GM20000 (cell line): ENCODE measurements around the gene VPS25.
A peak's percentile ranks its signal among the peaks of the same experiment; 100 is the strongest.

ENCODE experiments used
- DNase-seq: peaks from one replicate; pipeline ENCODE4 v3.0.0; 2012; ENCODE audit warnings: low spot score
- TF ChIP-seq, protein P1 (sequence below): IDR thresholded peaks from 2 replicates; pipeline ENCODE4 v1.5.1; 2012; ENCODE audit warnings: mild to moderate bottlenecking, control low read depth; ENCODE audit errors: extremely low read depth, missing control alignments

The VPS25 gene

DNA sequence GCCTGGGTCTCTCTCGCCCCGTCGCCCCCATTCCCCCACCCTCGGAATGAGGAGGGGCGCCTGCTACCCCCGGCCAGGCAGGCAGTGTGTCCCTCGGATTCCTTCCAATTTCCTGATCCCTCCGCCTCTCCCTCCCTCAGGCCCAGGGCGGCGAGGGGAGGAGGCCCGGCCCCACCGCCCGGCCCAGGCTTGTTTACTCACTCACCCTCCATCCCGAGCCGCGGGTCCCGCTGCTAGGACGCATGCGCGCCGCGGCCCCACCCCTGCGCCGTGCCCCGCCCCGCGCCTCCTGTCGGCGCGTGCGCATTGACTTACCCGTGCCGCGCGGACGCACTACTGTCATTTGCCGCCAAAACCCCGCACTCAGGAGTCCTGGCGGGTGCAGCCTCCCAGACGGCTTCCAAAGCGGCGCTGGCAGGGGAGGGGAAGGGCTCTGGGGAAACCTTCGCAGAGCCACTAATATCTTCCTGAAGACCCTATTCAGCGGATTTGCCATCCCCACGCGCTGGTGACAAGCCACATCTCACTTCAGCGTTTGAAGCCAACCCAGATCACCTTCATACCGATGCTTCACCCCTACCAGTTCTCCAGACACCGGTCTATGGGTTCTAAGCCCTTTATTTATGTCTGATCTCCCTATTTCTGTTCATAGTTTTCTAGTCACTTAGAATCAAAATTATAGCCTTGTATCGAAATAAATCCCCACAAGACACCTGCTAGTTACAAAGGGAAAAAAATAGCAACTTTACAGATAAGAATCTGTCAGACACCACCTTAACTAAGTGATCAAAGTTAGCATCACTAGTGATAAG, 28.2 kb upstream of the VPS25 start, which contains the start of gene EZH1:
Gene EZH1 (minus strand): TSS at position 235 of the 812 bp plus-strand sequence. CDS start 16,099 bp downstream, outside the sequence.
- DNase-seq, result peak; percentile 100

DNA sequence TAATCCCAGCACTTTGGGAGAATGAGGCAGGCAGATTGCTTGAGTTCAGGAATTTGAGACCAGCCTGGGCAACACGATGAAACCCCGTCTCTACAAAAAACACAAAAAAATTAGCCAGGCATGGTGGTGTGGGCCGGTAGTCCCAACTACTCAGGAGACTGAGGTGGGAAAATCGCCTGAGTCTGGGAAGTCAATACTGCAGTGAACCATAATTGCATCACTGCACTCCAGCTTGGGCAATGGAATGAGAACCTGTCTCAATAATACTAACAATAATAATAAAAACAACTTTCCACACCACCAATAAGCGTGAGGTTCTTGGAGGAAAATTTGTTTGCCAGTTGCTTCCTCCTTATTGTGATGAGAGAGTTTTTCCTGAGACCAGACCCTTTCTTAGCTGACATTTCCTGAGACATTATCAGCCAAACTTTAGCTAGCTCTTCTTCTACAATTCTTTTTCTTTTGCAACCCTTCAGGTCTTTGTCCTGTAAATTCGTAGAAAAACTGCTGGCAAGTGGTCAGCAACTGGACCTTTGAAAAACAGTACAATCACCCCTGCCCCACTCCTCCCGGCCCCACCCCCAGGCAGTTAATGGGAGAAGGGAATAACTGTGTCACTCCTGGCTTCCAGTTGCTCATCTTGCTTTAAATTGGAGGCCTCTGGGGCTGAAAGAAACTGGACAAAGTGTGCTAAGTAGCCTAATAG, 24.9 kb upstream of the VPS25 start:
- no peak for DNase-seq
- TF ChIP-seq, protein P1, sequence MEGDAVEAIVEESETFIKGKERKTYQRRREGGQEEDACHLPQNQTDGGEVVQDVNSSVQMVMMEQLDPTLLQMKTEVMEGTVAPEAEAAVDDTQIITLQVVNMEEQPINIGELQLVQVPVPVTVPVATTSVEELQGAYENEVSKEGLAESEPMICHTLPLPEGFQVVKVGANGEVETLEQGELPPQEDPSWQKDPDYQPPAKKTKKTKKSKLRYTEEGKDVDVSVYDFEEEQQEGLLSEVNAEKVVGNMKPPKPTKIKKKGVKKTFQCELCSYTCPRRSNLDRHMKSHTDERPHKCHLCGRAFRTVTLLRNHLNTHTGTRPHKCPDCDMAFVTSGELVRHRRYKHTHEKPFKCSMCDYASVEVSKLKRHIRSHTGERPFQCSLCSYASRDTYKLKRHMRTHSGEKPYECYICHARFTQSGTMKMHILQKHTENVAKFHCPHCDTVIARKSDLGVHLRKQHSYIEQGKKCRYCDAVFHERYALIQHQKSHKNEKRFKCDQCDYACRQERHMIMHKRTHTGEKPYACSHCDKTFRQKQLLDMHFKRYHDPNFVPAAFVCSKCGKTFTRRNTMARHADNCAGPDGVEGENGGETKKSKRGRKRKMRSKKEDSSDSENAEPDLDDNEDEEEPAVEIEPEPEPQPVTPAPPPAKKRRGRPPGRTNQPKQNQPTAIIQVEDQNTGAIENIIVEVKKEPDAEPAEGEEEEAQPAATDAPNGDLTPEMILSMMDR, result no peak

More for the DNA sequence above, 28.2 kb upstream of the VPS25 start, which contains the start of gene EZH1:
- TF ChIP-seq, protein P1, result no peak

DNA sequence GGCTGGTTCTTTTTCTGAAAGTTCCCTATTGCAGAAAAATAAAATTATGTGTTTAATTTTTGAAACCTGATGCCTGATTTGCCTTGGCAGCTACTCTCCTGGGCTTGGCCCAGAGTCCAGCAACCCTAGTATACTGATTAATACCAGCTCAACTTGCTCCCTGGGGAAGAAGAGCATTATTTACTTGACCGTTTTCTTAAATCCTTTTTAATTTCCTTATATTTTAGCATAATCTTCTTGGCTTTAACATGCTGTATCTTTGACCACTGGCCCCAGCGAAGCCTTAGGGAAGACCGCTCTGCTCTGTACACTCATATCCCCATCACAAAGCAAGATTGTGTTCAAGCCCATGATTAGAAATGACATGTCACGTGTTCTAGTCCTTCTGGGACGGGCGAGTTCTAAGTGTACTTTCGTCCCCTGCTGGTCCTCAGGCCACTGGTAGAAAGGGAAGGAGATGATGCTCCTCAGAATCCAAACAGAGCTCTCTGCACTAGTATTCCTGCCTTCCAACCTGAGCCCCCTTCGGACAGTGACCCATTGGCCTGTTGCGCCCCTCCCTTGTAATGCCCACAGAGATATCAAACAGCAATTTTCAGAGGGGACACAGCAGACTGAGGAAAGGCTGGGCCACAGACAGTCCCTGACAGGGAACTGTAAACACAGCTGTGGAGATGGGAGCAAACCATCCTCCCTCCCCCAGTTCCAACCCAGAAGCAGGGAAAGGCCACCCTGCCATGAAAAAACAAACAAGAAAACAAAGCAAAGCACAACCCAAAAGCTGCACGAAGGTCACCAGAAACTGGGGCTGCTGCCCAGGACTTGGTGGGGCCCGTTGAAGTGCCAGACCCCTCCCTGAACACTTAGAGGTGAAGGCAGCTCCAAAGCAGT, 24.1 kb upstream of the VPS25 start:
- TF ChIP-seq, protein P1, result no peak

DNA sequence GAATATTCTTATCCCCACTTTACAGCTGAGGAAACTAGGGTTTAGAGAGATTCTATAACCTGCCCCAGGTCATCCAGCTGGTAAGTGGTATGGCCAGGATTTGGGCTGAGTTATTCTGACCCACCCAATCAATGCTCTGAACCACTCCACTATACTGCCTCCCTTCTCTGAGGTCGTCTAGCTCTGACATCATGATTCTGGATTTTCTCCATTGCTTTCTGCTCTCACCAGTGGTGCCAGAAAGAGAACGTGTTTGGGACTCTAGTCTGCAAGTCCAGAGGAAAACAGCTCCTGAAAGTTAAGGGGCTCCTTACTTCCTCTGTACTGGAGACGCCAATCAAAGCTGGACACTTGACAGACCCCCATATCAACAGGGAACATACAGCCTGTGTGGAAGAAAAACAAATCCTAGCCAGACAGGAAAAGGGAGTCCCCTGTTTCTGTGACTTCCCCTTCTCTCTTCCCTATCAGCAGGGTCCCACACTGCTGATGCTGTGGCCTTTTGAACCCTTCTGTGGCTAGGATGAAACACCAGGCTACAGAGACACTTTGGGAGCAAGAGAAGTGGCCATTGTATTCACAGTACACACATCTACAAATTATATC, 22.4 kb upstream of the VPS25 start:
- no peak for DNase-seq
- TF ChIP-seq, protein P1, result no peak

More for the DNA sequence above, 24.1 kb upstream of the VPS25 start:
- DNase-seq, result no peak

DNA sequence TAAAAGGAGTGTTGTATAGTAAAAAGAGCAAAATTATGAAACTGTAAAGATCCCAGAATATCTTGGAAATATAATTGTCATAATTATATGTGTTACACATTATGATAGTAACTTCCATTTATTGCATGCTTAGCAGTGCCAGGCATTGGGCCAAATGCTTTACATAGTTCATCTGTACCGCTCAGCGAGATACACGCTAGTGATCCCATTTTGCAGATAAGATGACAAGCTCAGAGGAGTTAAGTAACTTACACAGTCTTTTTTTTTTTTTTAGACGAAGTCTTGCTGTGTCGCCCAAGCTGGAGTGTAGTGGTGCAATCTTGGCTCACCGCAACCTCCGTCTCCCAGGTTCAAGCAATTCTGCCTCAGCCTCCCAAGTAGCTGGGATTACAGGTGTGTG, 21.6 kb upstream of the VPS25 start:
- TF ChIP-seq, protein P1, result no peak
- DNase-seq, result no peak

DNA sequence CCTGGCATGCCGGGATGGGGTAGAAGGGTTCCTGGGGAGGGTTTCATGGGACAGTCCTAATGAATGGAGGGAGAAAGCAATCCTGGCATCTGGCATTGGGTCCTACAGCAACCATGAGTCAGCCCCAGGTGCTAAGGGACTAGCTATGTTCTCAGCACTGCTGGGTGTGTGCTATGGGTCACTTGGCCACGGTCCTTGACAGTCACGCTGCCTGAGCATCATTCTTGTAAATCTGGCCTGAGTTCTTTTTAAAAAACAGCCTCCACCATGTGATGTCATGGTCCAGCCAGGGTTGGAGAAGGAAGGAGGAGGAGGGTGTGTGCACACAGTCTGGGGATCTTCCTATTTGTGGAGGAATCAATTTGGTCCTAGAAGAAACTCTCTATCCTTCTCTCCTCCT, 18.5 kb upstream of the VPS25 start:
- no peak for DNase-seq
- TF ChIP-seq, protein P1, result no peak
